Motor neuron (in vitro differentiated cells): ENCODE measurements around the gene RAB18. TPM values are rescaled to one million over a fixed set of nuclear protein-coding genes. Genes with fewer than 3 reads are reported as not detected.
"Not testable (repeated sequence)": the region's sequence is repeated elsewhere in the genome, so short reads cannot be mapped to it uniquely, and the experiment has no call there.

ENCODE experiments used
- ATAC-seq, 8 experiments: fragments of 200-7000 bp; cut with Tn5 transposase; replicated peaks in 6 of 8; 2 replicates each; pipeline ENCODE4 v1.8.0; 2021; ENCODE audit warnings: mild to moderate bottlenecking in 8 of 8, moderate library complexity in 8 of 8
- H3K27ac ChIP-seq, 2 donors: fragments of 250-450 bp; sonication (Bioruptor Pico); 2 replicates each; pipeline ENCODE4 v1.9.0; 2021; ENCODE audit warnings: antibody characterized with exemption in 2 of 2, mild to moderate bottlenecking in 2 of 2, moderate library complexity in 1 of 2
- H3K4me1 ChIP-seq, 2 donors: fragments of 250-450 bp; sonication (Bioruptor Pico); replicated peaks in 1 of 2; 2 replicates each; pipeline ENCODE4 v1.6.1; 2021; ENCODE audit warnings: antibody characterized with exemption in 2 of 2, mild to moderate bottlenecking in 2 of 2, moderate library complexity in 1 of 2
- H3K4me3 ChIP-seq, 5 donors: fragments of 250-450 bp; sonication (Bioruptor Pico); 2 replicates each; pipeline ENCODE4 v1.9.0; 2021; ENCODE audit warnings: antibody characterized with exemption in 5 of 5, mild to moderate bottlenecking in 5 of 5, moderate library complexity in 4 of 5
- WGBS, 10 experiments: fragments of 450-650 bp; shearing (Covaris generic); methylation state at CpG; one replicate each; pipeline ENCODE4 v1.0.0; 2022; 5-methylcytosine and 5-hydroxymethylcytosine counted together
- in situ Hi-C, 9 experiments: fragments of 400-800 bp; cut with MboI; loops; one replicate each; pipeline ENCODE4 v1.15.0; 2021; ENCODE audit warnings: low sequenced_read_pairs in 9 of 9, low pct_unique_long_range_greater_than_20kb in 2 of 9; ENCODE audit not compliant: unreplicated experiment in 9 of 9
- total RNA-seq, 8 experiments: library from RNA; unstranded; fragments of 300-600 nt; gene quantifications; 2 replicates each; pipeline versions ENCODE4 v1.2.3 to v1.2.4, GENCODE V29; 2022

Gene RAB18
- total RNA-seq, 8 experiments from 2014 or later, result 45.5 to 120 (median 68.9) TPM

DNA sequence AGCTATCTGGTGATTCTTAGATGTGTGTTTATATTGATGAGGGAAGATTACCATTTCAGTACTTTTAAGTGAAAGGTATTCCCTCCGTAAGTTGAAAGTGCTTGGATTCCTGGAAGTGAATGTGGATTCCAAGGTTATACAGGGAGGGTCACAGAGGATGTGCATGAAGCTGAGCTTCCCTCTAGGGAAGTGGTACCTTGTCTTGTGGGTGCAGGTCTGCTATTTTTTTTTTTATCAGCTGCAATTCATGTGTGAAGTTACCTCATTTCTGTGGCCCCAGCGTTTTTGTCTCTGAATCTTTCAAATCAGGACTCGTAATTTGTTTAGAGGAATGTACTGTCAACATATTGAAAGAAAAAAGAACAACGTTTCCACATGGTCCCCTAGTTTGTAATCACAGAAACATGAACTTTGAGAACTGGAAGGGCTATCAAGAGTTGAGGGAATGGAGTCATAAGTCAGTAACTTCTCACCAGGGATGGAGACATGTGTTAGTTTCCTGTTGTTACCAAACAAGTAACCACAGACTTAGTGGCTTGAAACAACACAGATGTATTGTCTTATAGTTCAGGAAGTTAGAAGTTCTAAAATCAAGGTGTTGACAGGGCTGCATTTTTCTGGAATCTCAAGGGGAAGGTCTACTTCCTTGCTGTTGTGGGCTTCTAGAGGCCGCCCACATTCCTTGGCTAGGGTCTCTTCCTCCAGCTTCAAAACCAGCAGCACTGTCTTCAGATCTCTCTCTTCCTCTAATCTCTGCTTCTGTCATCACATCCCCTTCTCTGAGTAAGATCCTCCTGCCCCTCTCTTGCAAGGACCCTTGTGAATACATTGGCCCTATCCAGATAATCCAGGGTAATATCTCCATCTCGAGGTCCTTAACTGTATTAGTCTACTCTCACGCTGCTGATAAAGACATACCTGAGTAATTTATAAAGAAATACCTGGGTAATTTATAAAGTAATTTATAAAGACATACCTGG lies 64.4 kb downstream of the RAB18 start:
- no peak for ATAC-seq
- Histone ChIP-seq H3K27ac (no peak overlapping the region), H3K4me3 (no peak overlapping the region), H3K4me1 (no peaks in the 10 kb centered on the region)
- WGBS, 10 experiments, result 68 to 94% (median 82%) methylated on average over 3 to 7 of the region's 7 CpGs
- in situ Hi-C loops, result loop anchor here in 5 of 9 experiments (10.0 to 25.0 kb wide), 4 partner anchors 86 to 819 kb away; partner anchors contain the start of gene MKX (in 1 of the 5)

DNA sequence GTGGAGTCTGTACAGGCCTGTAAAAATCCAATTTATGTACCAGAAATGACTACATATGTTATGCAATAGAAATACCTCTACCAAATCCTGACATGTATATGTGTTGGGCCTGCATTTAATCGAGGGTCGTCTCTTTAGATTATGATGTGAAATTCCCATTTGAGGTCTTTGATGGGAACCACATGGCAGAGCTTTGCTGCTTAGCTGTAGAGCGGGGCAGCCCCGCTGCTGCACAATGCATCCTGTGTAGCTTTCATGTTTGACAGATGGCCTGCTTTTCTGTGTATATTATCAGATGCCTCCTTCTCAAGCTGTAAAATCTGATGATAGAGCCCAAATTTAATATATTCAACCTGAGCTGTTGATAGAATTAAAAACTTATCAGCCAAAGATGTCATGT lies 65.8 kb downstream of the RAB18 start:
- H3K4me3 ChIP-seq, result no peak overlapping the region
- WGBS, 10 experiments, result 65 to 100% (median 90%) methylated on average over 1 to 4 of the region's 4 CpGs; no CpG with 5 or more reads in 1 of the 10 experiments
- in situ Hi-C loops, result loop anchor here in 5 of 9 experiments (10.0 to 25.0 kb wide), 4 partner anchors 85 to 817 kb away; partner anchors contain the start of gene MKX (in 1 of the 5)
- no peak for ATAC-seq
- no peaks in the 10 kb centered on the region for H3K4me1 ChIP-seq
- H3K27ac ChIP-seq, result no peak overlapping the region

DNA sequence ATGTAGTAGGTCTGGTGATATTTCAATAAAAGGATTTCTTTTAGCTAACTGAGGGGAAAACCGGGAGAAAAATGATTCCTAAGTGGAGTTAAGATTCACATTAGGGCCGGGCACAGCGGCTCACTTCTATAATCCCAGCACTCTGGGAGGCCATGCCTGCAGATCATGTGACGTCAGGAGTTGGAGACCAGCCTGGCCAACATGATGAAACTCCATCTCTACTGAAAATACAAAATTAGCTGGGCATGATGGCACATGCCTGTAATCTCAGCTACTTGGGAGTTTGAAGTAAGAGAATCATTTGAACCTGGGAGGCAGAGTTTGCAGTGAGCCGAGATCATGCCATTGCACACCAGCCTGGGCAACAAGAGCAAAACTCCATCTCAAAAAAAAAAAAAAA lies 72.9 kb downstream of the RAB18 start:
- in situ Hi-C loops, H3K4me3 ChIP-seq, ATAC-seq, H3K4me1 ChIP-seq, H3K27ac ChIP-seq: not testable (repeated sequence)
- WGBS, 10 experiments, result 67 to 100% (median 96%) methylated on average over 1 to 5 of the region's 5 CpGs

DNA sequence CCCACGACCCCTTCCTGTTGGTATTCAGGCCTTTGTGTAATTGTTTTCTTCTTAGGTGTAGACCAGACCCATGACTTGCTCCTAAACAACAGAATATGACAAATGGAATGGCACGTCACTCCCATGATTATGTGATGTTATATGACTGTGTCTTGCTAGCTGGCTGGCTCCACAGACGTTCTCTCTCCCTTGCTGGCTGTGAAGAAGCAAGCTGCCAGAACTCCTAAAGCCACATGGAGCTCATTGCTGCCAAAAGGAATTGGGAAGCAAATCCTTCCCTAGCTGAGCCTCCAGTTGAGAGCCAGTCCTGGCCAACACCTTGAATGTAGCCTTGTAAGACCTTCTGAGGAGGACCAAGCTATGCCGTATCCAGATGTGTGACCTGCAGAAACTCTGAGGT lies 74.2 kb downstream of the RAB18 start:
- no peak for ATAC-seq
- Histone ChIP-seq H3K4me3 (no peak overlapping the region), H3K27ac (no peak overlapping the region), H3K4me1 (no peaks in the 10 kb centered on the region)
- in situ Hi-C loops, result no loop called here
- 24 to 88% (median 70%) methylated on average over 1 to 4 of the region's 4 CpGs; no CpG with 5 or more reads in 1 of the 10 experiments for WGBS, 10 experiments

DNA sequence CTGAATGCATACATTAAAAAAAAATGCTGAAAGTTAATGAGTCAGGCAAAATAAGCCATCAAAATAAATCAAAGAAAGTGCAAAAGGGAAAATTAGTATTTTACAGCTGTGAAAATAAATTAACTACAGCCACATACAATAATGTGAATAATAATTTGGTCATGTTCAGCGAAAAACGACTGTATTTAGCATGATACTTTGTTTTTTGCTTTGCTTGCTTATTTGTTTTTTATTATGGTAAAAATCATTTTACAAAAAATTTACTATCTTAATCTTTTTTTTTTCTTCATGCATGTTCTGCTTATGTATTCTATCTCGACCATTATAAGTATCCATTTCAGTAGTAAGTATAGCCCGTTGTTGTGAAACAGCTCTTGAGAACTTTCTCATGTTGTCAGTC lies 77.1 kb downstream of the RAB18 start:
- no peak overlapping the region for H3K4me3 ChIP-seq
- in situ Hi-C loops, result no loop called here
- no peak overlapping the region for H3K27ac ChIP-seq
- WGBS, 10 experiments, result 73 to 100% (median 89%) methylated on average over 2 to 4 of the region's 4 CpGs
- H3K4me1 ChIP-seq, result no peaks in the 10 kb centered on the region
- ATAC-seq, result no peak

DNA sequence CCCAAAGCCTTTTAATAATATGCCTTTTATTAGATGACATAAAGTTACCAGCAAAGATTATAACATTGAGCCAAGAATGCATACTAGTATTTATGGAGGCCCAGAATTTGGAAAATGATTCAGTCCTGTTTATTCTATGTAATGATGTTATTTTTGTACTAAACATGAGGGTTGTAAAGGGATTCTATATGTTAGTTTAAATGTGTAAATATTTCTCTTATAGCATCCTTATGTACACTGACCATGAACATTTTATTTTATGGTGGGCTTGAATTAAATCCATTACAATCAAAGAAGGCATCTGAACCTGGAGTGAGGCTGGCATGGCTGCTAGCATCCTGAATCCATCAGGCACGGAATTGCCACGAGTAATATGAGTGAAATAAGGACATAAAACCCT lies 80.2 kb downstream of the RAB18 start:
- Histone ChIP-seq H3K4me3 (no peak overlapping the region), H3K27ac (no peak overlapping the region), H3K4me1 (no peaks in the 10 kb centered on the region)
- ATAC-seq, result no peak
- in situ Hi-C loops, result no loop called here
- WGBS, 10 experiments, result 14 to 83% (median 75%) methylated on average over 2 of the region's 2 CpGs; no CpG with 5 or more reads in 3 of the 10 experiments

Other genes starting within 250 kb of the RAB18 start
- 10 to 100 TPM in 3 of 8 experiments, 1 to 10 TPM in 1, under 1 TPM in 4; 0.17 to 66.1 (median 1.3) TPM for gene MKX, start 241.5 kb downstream of the RAB18 start, total RNA-seq